HepG2 (cell line): ENCODE results near the gene SEMA6B. TPM values are rescaled to one million over a fixed set of nuclear protein-coding genes. Genes with fewer than 3 reads are reported as not detected.

Experiments used
- BHLHE40 ChIP-seq: IDR thresholded peaks from 2 replicates; pipeline ENCODE4 v1.6.1; 2011; ENCODE audit warnings: low read length, improper control_type of control experiment
- FOSL2 ChIP-seq: sonication (generic); formaldehyde crosslinking; IDR thresholded peaks from 2 replicates; pipeline ENCODE4 v1.4.0; 2020; ENCODE audit warnings: missing genetic modification reagents
- GATAD2A ChIP-seq: IDR thresholded peaks from 2 replicates; pipeline ENCODE4 v1.6.1; 2016
- ONECUT2 ChIP-seq: sonication (generic); formaldehyde crosslinking; IDR thresholded peaks from 2 replicates; pipeline ENCODE4 v1.4.0; 2020; ENCODE audit warnings: missing genetic modification reagents
- PAWR ChIP-seq: sonication (generic); formaldehyde crosslinking; IDR thresholded peaks from 2 replicates; pipeline ENCODE4 v1.4.0; 2020; ENCODE audit warnings: missing genetic modification reagents, mild to moderate bottlenecking, borderline replicate concordance
- ZFX ChIP-seq: sonication (generic); formaldehyde crosslinking; IDR thresholded peaks from 2 replicates; pipeline ENCODE4 v1.4.0; 2020; ENCODE audit warnings: mild to moderate bottlenecking, low read depth, missing genetic modification reagents, moderate library complexity
- ZFY ChIP-seq: sonication (generic); formaldehyde crosslinking; IDR thresholded peaks from 2 replicates; pipeline ENCODE4 v1.4.0; 2020; ENCODE audit warnings: missing genetic modification reagents
- ZNF672 ChIP-seq: sonication (generic); formaldehyde crosslinking; IDR thresholded peaks from 2 replicates; pipeline ENCODE4 v1.8.1; 2022; ENCODE audit warnings: missing genetic modification reagents
- ZNF792 ChIP-seq: IDR thresholded peaks from 2 replicates; pipeline ENCODE4 v1.6.1; 2016
- ZSCAN9 ChIP-seq: IDR thresholded peaks from 2 replicates; pipeline ENCODE4 v1.6.1; 2016; ENCODE audit warnings: borderline replicate concordance
- polyA plus RNA-seq, 8 experiments: library from polyadenylated mRNA; depleted of rRNA in 3 of 8; stranded (reverse) in 7 of 8; unstranded in 1 of 8; fragments of >200 nt; fragmentation: Illumina TruSeq in 4 of 8; extraction: Trizol in 4 of 8; gene quantifications; 2 replicates each; pipeline versions ENCODE4 v1.2.1 to v1.2.3, GENCODE V29; 2011 to 2016; ENCODE audit warnings: low read depth in 4 of 8, missing spikeins in 1 of 8, mixed read lengths in 1 of 8; ENCODE audit not compliant: insufficient read depth in 1 of 8
- total RNA-seq, 5 experiments: library from RNA; depleted of rRNA; stranded (reverse); fragments of >200 nt; fragmentation: Illumina TruSeq; extraction: Trizol; gene quantifications; 2 replicates each; pipeline ENCODE4 v1.2.3, GENCODE V29; 2016; ENCODE audit warnings: low read depth in 1 of 5
- TF ChIP-seq, protein P1 (sequence below): sonication (generic); formaldehyde crosslinking; IDR thresholded peaks from one replicate; pipeline ENCODE4 v1.5.1; 2020; ENCODE audit warnings: mild to moderate bottlenecking, missing genetic modification reagents; ENCODE audit errors: not compliant biosample characterization
- TF ChIP-seq, protein P2 (sequence below), 2 experiments: IDR thresholded peaks; 2 replicates each; pipeline ENCODE4 v1.6.1; 2011 to 2012; ENCODE audit warnings: low read length in 2 of 2, borderline replicate concordance in 1 of 2, low read depth in 1 of 2, mild to moderate bottlenecking in 1 of 2, moderate library complexity in 1 of 2
- TF ChIP-seq, protein P3 (sequence below): sonication (generic); formaldehyde crosslinking; IDR thresholded peaks from 2 replicates; pipeline ENCODE4 v1.4.0; 2020; ENCODE audit warnings: missing genetic modification reagents
- TF ChIP-seq, protein P4 (sequence below): IDR thresholded peaks from 2 replicates; pipeline ENCODE4 v1.6.1; 2016; ENCODE audit warnings: mild to moderate bottlenecking

SEMA6B gene
- total and polyA plus RNA-seq, 2 of the 13 experiments (the other 11 are each of a cell fraction or from before 2014, with no cell fraction given) = 45.5 to 67.1 TPM

DNA sequence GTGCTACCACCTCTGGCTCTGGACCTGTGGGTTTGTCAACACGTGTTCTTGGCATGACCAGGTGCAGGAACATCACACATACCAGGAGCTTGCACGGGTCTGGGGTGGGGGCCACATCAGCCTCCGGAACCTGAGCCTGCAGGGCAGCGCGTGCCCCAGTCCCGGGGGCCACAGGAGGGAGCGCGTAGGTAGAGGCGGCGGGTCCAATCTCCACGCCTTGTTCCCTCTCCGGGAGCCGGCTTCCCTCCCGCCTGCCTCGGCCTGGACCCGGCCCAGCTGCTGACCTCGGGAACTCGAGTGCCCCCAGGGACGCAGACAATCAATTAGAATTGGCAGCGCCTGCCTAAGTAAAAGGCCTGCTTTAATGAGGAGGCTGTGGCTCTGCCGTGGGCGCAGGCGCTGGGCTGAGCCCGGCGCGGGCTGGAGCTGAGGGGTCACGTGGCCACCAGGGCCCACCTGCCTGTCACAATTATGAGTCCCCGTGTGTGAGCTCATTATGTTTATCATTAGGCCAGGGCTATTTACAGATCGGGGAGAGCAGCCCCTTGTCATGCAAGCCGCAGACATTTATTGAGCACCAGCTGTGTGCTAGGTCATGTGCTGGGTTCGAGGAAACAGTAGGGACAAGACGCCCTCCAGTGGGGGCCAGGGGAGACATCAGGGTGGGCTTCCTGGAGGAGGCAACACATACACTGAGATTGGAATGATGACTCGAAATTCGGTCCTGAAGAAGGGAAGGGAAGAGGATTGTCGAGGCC, 47.6 kb upstream of the SEMA6B start (continued):
- TF ChIP-seq, protein P1, sequence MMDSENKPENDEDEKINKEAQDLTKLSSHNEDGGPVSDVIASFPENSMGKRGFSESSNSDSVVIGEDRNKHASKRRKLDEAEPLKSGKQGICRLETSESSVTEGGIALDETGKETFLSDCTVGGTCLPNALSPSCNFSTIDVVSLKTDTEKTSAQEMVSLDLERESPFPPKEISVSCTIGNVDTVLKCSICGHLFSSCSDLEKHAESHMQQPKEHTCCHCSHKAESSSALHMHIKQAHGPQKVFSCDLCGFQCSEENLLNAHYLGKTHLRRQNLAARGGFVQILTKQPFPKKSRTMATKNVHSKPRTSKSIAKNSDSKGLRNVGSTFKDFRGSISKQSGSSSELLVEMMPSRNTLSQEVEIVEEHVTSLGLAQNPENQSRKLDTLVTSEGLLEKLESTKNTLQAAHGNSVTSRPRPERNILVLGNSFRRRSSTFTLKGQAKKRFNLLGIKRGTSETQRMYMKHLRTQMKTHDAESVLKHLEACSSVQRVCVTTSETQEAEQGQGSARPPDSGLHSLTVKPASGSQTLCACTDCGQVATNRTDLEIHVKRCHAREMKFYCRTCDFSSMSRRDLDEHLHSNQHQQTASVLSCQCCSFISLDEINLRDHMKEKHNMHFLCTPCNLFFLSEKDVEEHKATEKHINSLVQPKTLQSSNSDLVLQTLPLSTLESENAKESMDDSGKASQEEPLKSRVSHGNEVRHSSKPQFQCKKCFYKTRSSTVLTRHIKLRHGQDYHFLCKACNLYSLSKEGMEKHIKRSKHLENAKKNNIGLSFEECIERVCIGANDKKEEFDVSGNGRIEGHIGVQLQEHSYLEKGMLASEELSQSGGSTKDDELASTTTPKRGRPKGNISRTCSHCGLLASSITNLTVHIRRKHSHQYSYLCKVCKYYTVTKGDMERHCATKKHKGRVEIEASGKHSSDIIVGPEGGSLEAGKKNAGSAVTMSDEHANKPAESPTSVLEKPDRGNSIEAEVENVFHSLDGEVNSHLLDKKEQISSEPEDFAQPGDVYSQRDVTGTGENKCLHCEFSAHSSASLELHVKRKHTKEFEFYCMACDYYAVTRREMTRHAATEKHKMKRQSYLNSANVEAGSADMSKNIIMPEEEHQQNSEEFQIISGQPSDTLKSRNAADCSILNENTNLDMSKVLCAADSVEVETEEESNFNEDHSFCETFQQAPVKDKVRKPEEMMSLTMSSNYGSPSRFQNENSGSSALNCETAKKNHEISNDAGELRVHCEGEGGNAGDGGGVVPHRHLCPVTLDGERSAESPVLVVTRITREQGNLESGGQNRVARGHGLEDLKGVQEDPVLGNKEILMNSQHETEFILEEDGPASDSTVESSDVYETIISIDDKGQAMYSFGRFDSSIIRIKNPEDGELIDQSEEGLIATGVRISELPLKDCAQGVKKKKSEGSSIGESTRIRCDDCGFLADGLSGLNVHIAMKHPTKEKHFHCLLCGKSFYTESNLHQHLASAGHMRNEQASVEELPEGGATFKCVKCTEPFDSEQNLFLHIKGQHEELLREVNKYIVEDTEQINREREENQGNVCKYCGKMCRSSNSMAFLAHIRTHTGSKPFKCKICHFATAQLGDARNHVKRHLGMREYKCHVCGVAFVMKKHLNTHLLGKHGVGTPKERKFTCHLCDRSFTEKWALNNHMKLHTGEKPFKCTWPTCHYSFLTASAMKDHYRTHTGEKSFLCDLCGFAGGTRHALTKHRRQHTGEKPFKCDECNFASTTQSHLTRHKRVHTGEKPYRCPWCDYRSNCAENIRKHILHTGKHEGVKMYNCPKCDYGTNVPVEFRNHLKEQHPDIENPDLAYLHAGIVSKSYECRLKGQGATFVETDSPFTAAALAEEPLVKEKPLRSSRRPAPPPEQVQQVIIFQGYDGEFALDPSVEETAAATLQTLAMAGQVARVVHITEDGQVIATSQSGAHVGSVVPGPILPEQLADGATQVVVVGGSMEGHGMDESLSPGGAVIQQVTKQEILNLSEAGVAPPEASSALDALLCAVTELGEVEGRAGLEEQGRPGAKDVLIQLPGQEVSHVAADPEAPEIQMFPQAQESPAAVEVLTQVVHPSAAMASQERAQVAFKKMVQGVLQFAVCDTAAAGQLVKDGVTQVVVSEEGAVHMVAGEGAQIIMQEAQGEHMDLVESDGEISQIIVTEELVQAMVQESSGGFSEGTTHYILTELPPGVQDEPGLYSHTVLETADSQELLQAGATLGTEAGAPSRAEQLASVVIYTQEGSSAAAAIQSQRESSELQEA (CRISPR knock-in tag) = no peak
- TF ChIP-seq FOSL2 (CRISPR knock-in tag) = no peak
- peak; percentile 57; the same call in 1 of the 2 replicates for TF ChIP-seq BHLHE40
- TF ChIP-seq ZNF672 (CRISPR knock-in tag) = no peak
- TF ChIP-seq, protein P2, sequence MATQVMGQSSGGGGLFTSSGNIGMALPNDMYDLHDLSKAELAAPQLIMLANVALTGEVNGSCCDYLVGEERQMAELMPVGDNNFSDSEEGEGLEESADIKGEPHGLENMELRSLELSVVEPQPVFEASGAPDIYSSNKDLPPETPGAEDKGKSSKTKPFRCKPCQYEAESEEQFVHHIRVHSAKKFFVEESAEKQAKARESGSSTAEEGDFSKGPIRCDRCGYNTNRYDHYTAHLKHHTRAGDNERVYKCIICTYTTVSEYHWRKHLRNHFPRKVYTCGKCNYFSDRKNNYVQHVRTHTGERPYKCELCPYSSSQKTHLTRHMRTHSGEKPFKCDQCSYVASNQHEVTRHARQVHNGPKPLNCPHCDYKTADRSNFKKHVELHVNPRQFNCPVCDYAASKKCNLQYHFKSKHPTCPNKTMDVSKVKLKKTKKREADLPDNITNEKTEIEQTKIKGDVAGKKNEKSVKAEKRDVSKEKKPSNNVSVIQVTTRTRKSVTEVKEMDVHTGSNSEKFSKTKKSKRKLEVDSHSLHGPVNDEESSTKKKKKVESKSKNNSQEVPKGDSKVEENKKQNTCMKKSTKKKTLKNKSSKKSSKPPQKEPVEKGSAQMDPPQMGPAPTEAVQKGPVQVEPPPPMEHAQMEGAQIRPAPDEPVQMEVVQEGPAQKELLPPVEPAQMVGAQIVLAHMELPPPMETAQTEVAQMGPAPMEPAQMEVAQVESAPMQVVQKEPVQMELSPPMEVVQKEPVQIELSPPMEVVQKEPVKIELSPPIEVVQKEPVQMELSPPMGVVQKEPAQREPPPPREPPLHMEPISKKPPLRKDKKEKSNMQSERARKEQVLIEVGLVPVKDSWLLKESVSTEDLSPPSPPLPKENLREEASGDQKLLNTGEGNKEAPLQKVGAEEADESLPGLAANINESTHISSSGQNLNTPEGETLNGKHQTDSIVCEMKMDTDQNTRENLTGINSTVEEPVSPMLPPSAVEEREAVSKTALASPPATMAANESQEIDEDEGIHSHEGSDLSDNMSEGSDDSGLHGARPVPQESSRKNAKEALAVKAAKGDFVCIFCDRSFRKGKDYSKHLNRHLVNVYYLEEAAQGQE (IDR thresholded peaks at IDR 0.05; ENCODE audit: borderline replicate concordance in 1 of 2, low read depth in 1 of 2, low read length in 2 of 2) = no peak
- TF ChIP-seq ZFX = no peak; the same call in 1 of the 2 replicates
- peak; percentile 61 for TF ChIP-seq ZSCAN9 (CRISPR knock-in tag)
- TF ChIP-seq, protein P3, sequence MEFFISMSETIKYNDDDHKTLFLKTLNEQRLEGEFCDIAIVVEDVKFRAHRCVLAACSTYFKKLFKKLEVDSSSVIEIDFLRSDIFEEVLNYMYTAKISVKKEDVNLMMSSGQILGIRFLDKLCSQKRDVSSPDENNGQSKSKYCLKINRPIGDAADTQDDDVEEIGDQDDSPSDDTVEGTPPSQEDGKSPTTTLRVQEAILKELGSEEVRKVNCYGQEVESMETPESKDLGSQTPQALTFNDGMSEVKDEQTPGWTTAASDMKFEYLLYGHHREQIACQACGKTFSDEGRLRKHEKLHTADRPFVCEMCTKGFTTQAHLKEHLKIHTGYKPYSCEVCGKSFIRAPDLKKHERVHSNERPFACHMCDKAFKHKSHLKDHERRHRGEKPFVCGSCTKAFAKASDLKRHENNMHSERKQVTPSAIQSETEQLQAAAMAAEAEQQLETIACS (CRISPR knock-in tag) = peak; percentile 26; the same call in 1 of the 2 replicates
- TF ChIP-seq ONECUT2 (CRISPR knock-in tag) = no peak
- TF ChIP-seq ZNF792 (CRISPR knock-in tag) = no peak
- peak; percentile 45 for TF ChIP-seq ZFY (CRISPR knock-in tag)
- TF ChIP-seq PAWR (CRISPR knock-in tag) = no peak
- peak; percentile 50 for TF ChIP-seq GATAD2A
- TF ChIP-seq, protein P4, sequence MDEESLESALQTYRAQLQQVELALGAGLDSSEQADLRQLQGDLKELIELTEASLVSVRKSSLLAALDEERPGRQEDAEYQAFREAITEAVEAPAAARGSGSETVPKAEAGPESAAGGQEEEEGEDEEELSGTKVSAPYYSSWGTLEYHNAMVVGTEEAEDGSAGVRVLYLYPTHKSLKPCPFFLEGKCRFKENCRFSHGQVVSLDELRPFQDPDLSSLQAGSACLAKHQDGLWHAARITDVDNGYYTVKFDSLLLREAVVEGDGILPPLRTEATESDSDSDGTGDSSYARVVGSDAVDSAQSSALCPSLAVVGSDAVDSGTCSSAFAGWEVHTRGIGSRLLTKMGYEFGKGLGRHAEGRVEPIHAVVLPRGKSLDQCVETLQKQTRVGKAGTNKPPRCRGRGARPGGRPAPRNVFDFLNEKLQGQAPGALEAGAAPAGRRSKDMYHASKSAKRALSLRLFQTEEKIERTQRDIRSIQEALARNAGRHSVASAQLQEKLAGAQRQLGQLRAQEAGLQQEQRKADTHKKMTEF (CRISPR knock-in tag) = 0 out of 2 replicates have a peak, but pooled peaks have one; percentile 15
